GM10266 (cell line): Measurements from ENCODE around the gene ZNF414.
A peak's percentile ranks its signal among the peaks of the same experiment; 100 is the strongest.
"Not testable (repeated sequence)": the region's sequence is repeated elsewhere in the genome, so short reads cannot be mapped to it uniquely, and the experiment has no call there.

Experiments
- DNase-seq: peaks from one replicate; pipeline ENCODE4 v3.0.0; 2012; ENCODE audit errors: extremely low spot score
- CTCF ChIP-seq: IDR thresholded peaks from 2 replicates; pipeline ENCODE4 v1.5.1; 2012; ENCODE audit warnings: mild to moderate bottlenecking, low read depth; ENCODE audit not compliant: control insufficient read depth, insufficient read depth; ENCODE audit errors: missing control alignments

Gene ZNF414

GRCh38 chr19:8513687-8514504, at the start of gene ZNF414:
Gene ZNF414 (minus strand): TSS chr19:8514167. CDS start chr19:8514046, 121 bp downstream.
- no peak for TF ChIP-seq CTCF
- DNase-seq, result peak; percentile 100

- no peak for TF ChIP-seq CTCF
- no peak for DNase-seq
These were observed 47.3 kb upstream of the ZNF414 start for GRCh38 chr19:8561075-8561764.

GRCh38 chr19:8558325-8558724, 44.4 kb upstream of the ZNF414 start:
- DNase-seq, result no peak
- TF ChIP-seq CTCF, result no peak

- no peak for DNase-seq
These were observed 43.8 kb upstream of the ZNF414 start for GRCh38 chr19:8557642-8558238.

GRCh38 chr19:8553729-8554128, 39.8 kb upstream of the ZNF414 start:
- DNase-seq, result not testable (repeated sequence)

More at GRCh38 chr19:8557642-8558238, 43.8 kb upstream of the ZNF414 start:
- TF ChIP-seq CTCF, result no peak

GRCh38 chr19:8552810-8553209, 38.8 kb upstream of the ZNF414 start:
- DNase-seq, result no peak
- TF ChIP-seq CTCF, result no peak

- TF ChIP-seq CTCF, result no peak
- no peak for DNase-seq
These were observed 36.1 kb upstream of the ZNF414 start for GRCh38 chr19:8550070-8550469.
